GM18907 (cell line): ENCODE data around the gene RELN.
A peak's percentile ranks its signal among the peaks of the same experiment; 100 is the strongest.
"Not testable (repeated sequence)": the region's sequence is repeated elsewhere in the genome, so short reads cannot be mapped to it uniquely, and the experiment has no call there.

Source experiments
- ATAC-seq: cut with Tn5 transposase; IDR thresholded peaks from one replicate; pipeline ENCODE4 v1.9.1; 2021; ENCODE audit warnings: mild to moderate bottlenecking, moderate library complexity; ENCODE audit not compliant: unreplicated experiment

Gene RELN

GRCh38 chr7:103854611-103855010 lies 134.8 kb downstream of the RELN start:
- ATAC-seq = no peak

GRCh38 chr7:103851357-103851756 lies 138.1 kb downstream of the RELN start:
- no peak for ATAC-seq

- ATAC-seq = no peak
Observed at GRCh38 chr7:103843689-103844480, 145.6 kb downstream of the RELN start.

GRCh38 chr7:103833401-103833800 lies 156.1 kb downstream of the RELN start:
- ATAC-seq = no peak

- no peak for ATAC-seq
Observed at GRCh38 chr7:103832438-103832837, 157.0 kb downstream of the RELN start.

- no peak for ATAC-seq
Observed at GRCh38 chr7:103824251-103824650, 165.2 kb downstream of the RELN start.

GRCh38 chr7:103823084-103823483 lies 166.4 kb downstream of the RELN start:
- ATAC-seq = no peak

- ATAC-seq = no peak
Observed at GRCh38 chr7:103821092-103821491, 168.4 kb downstream of the RELN start.

GRCh38 chr7:103815972-103816371 lies 173.5 kb downstream of the RELN start:
- ATAC-seq = not testable (repeated sequence)

- ATAC-seq = no peak
Observed at GRCh38 chr7:103813970-103814369, 175.5 kb downstream of the RELN start.

GRCh38 chr7:103811997-103812396 lies 177.5 kb downstream of the RELN start:
- peak; percentile 78 for ATAC-seq

- no peak for ATAC-seq
Observed at GRCh38 chr7:103811290-103811689, 178.2 kb downstream of the RELN start.

GRCh38 chr7:103810112-103810744 lies 179.2 kb downstream of the RELN start:
- peak; percentile 65 for ATAC-seq

GRCh38 chr7:103809229-103809994 lies 180.0 kb downstream of the RELN start:
- peak; percentile 66 for ATAC-seq

GRCh38 chr7:103805346-103805745 lies 184.1 kb downstream of the RELN start:
- no peak for ATAC-seq

- no peak for ATAC-seq
Observed at GRCh38 chr7:103803631-103804030, 185.8 kb downstream of the RELN start.

- ATAC-seq = no peak
Observed at GRCh38 chr7:103799298-103799697, 190.2 kb downstream of the RELN start.

- ATAC-seq = no peak
Observed at GRCh38 chr7:103797647-103798307, 191.7 kb downstream of the RELN start.

- ATAC-seq = no peak
Observed at GRCh38 chr7:103796327-103796962, 193.0 kb downstream of the RELN start.

GRCh38 chr7:103795787-103796186 lies 193.7 kb downstream of the RELN start:
- no peak for ATAC-seq

- no peak for ATAC-seq
Observed at GRCh38 chr7:103795107-103795506, 194.4 kb downstream of the RELN start.
